Fibroblast of upper back skin (primary cell): Measurements from ENCODE around the gene CAPN5.

Experiments used
- DNase-seq: peaks from one replicate; pipeline ENCODE4 v3.0.0-alpha.2; 2013

CAPN5 gene

GRCh38 chr11:77155082-77155475, 88.3 kb downstream of the CAPN5 start:
- no peak for DNase-seq

- DNase-seq: no peak
Observed at GRCh38 chr11:77155556-77156130, 88.9 kb downstream of the CAPN5 start.

- no peak for DNase-seq
Observed at GRCh38 chr11:77156396-77157195, 89.8 kb downstream of the CAPN5 start.

GRCh38 chr11:77158041-77158695, 91.4 kb downstream of the CAPN5 start:
- DNase-seq: no peak

GRCh38 chr11:77159219-77159936, 92.6 kb downstream of the CAPN5 start:
- no peak for DNase-seq

GRCh38 chr11:77159937-77160495, 93.2 kb downstream of the CAPN5 start:
- no peak for DNase-seq

- DNase-seq: no peak
Observed at GRCh38 chr11:77163271-77163670, 96.5 kb downstream of the CAPN5 start.

GRCh38 chr11:77165066-77165465, 98.3 kb downstream of the CAPN5 start:
- DNase-seq: no peak

GRCh38 chr11:77166021-77166420, 99.2 kb downstream of the CAPN5 start:
- no peak for DNase-seq

- no peak for DNase-seq
Observed at GRCh38 chr11:77167111-77167626, 100.4 kb downstream of the CAPN5 start.

- DNase-seq: no peak
Observed at GRCh38 chr11:77167791-77168190, 101.0 kb downstream of the CAPN5 start.

- DNase-seq: no peak
Observed at GRCh38 chr11:77170107-77170506, 103.3 kb downstream of the CAPN5 start.

- no peak for DNase-seq
Observed at GRCh38 chr11:77171254-77171653, 104.5 kb downstream of the CAPN5 start.

GRCh38 chr11:77171885-77172665, 105.3 kb downstream of the CAPN5 start:
- DNase-seq: no peak

- peak; percentile 2 for DNase-seq
Observed at GRCh38 chr11:77172666-77172982, 105.9 kb downstream of the CAPN5 start.

GRCh38 chr11:77173494-77173893, 106.7 kb downstream of the CAPN5 start:
- no peak for DNase-seq

- DNase-seq: no peak
Observed at GRCh38 chr11:77174559-77174958, 107.8 kb downstream of the CAPN5 start.

GRCh38 chr11:77175021-77175842, 108.5 kb downstream of the CAPN5 start:
- DNase-seq: no peak
